ENCODE results near the gene RMND5B. TPM values are rescaled to one million over a fixed set of nuclear protein-coding genes. Genes with fewer than 3 reads are reported as not detected.

Gene RMND5B
- total RNA-seq, 1 experiment from 2014 or later, result 24.1 TPM

GRCh38 chr5:178199581-178200434 is 69.0 kb downstream of the RMND5B start:
- ChIA-PET RAD21 (ENCODE audit: low non-redundant PET in 1 of 2, low total read pairs in 2 of 2, uncharacterized antibody in 2 of 2, unreplicated experiment in 2 of 2) (no interaction called here), CTCF (no interaction called here), POLR2A (no interaction called here)
- Histone ChIP-seq H3K27me3 (ENCODE audit: insufficient read depth, low read length) (no peaks in the 10 kb centered on the region), H2AFZ (ENCODE audit: low read depth, low read length, poor library complexity, severe bottlenecking) (no peak overlapping the region), H3K9me2 (ENCODE audit: insufficient read depth) (no peaks in the 10 kb centered on the region), H3K36me3 (ENCODE audit: control insufficient read depth in 1 of 2, insufficient read depth in 2 of 2, low read length in 2 of 2) (no peaks in the 10 kb centered on the region), H3K9me3 (ENCODE audit: control insufficient read depth in 1 of 2, insufficient read depth in 1 of 2, low read depth in 1 of 2, low read length in 2 of 2) (no peaks in the 10 kb centered on the region), H3K4me1 (ENCODE audit: control insufficient read depth in 1 of 2, insufficient read depth in 2 of 2, low read length in 2 of 2) (peaks cover 5 to 25% of the 10 kb centered on the region in 2 experiments), H3K4me3 (replicated peaks in 1 of 2; ENCODE audit: low read depth in 1 of 2, low read length in 2 of 2) (no peak overlapping the region), H3K27ac (ENCODE audit: low read depth, low read length) (no peak overlapping the region), H3K4me2 (ENCODE audit: low read length) (no peak overlapping the region), H4K20me1 (ENCODE audit: insufficient read depth) (no peaks in the 10 kb centered on the region), H3K9ac (ENCODE audit: low read length) (no peak overlapping the region), H3K79me2 (ENCODE audit: insufficient read depth, low read length) (peaks cover 11% of the 10 kb centered on the region; the same call in 1 of the 2 replicates)
- no peak for DNase-seq (ENCODE audit: low read depth, low spot score)
- BruUV-seq (replicated peaks), result no TSS peak
- intact Hi-C loops (cut with micrococcal nuclease), result no loop called here
- no peak for TF ChIP-seq POLR2AphosphoS5 (IDR thresholded peaks at IDR 0.05; ENCODE audit: low read depth, low read length)
- no peak for TF ChIP-seq CTCF (IDR thresholded peaks at IDR 0.05 in 2 of 3, conservative IDR thresholded peaks at IDR 0.05 in 1 of 3; ENCODE audit: borderline replicate concordance in 1 of 3, insufficient read depth in 1 of 3, low read depth in 2 of 3, low read length in 2 of 3)
- TF ChIP-seq RAD21 (IDR thresholded peaks at IDR 0.05; ENCODE audit: low read depth), result no peak
- no peak for ATAC-seq

Other genes starting within 250 kb of the RMND5B start
- not detected for gene PROP1, start 134.8 kb upstream of the RMND5B start, total RNA-seq (2021; ENCODE audit: unreplicated experiment)
- gene N4BP3, start 17.5 kb upstream of the RMND5B start, total RNA-seq (2021; ENCODE audit: unreplicated experiment), result 5.2 TPM
- 260 TPM for gene NHP2, start 22.9 kb downstream of the RMND5B start, total RNA-seq (2021; ENCODE audit: unreplicated experiment)
- gene GMCL2, start 56.4 kb downstream of the RMND5B start, total RNA-seq (2021; ENCODE audit: unreplicated experiment), result not detected
- 273 TPM for gene HNRNPAB, start 73.5 kb downstream of the RMND5B start, total RNA-seq (2021; ENCODE audit: unreplicated experiment)
- gene PHYKPL, start 101.8 kb downstream of the RMND5B start, total RNA-seq (2021; ENCODE audit: unreplicated experiment), result 57.8 TPM

Measured in HCT116 (cell line).